WTC11 (cell line): ENCODE measurements around the gene ARHGAP22. TPM values are rescaled to one million over a fixed set of nuclear protein-coding genes. Genes with fewer than 3 reads are reported as not detected.

Experiments used
- ATAC-seq: fragments of 200-7000 bp; cut with Tn5 transposase; 2 replicates; pipeline ENCODE4 v1.10.0; 2021; ENCODE audit warnings: mild to moderate bottlenecking, moderate library complexity
- CTCF ChIA-PET: fragments of 300-600 bp; sonication (Branson Sonifier 250); formaldehyde crosslinking; loops from one replicate; lab custom pipeline; 2021; ENCODE audit warnings: antibody characterized with exemption; lab: Charles Lee
- POLR2A ChIA-PET: fragments of 350-600 bp; sonication (Branson Sonifier 250); formaldehyde crosslinking; loops from one replicate; lab custom pipeline; 2021; ENCODE audit warnings: antibody characterized with exemption; lab: Charles Lee
- DNase-seq: peaks from one replicate; pipeline ENCODE4 v3.0.0; 2021; ENCODE audit warnings: low spot score
- H3K27ac Mint-ChIP-seq: 2 replicates; pipeline ENCODE4 v1.8.0; 2021; ENCODE audit warnings: mixed read lengths
- H3K27me3 Mint-ChIP-seq: 2 replicates; pipeline ENCODE4 v1.8.0; 2021; ENCODE audit warnings: low read depth, mild to moderate bottlenecking, moderate library complexity, mixed read lengths
- H3K36me3 Mint-ChIP-seq: 2 replicates; pipeline ENCODE4 v1.8.0; 2021; ENCODE audit warnings: mixed read lengths
- H3K4me1 Mint-ChIP-seq: 2 replicates; pipeline ENCODE4 v1.8.0; 2022; ENCODE audit warnings: mixed read lengths
- H3K4me3 Mint-ChIP-seq: 2 replicates; pipeline ENCODE4 v1.8.0; 2021; ENCODE audit warnings: mild to moderate bottlenecking, moderate library complexity, mixed read lengths
- H3K9me3 Mint-ChIP-seq: 2 replicates; pipeline ENCODE4 v1.8.0; 2021; ENCODE audit warnings: mixed read lengths
- CREB1 ChIP-seq: sonication (generic); formaldehyde crosslinking; IDR thresholded peaks from 2 replicates; pipeline ENCODE4 v1.8.0; 2023; ENCODE audit warnings: mild to moderate bottlenecking, missing genetic modification reagents
- E2F4 ChIP-seq: sonication (generic); formaldehyde crosslinking; IDR thresholded peaks from 2 replicates; pipeline ENCODE4 v1.8.1; 2022; ENCODE audit warnings: low read depth, mild to moderate bottlenecking, moderate library complexity, missing genetic modification reagents, borderline replicate concordance
- FOXK1 ChIP-seq: sonication (generic); formaldehyde crosslinking; IDR thresholded peaks from 2 replicates; pipeline ENCODE4 v1.8.0; 2022; ENCODE audit warnings: mild to moderate bottlenecking, moderate library complexity, missing genetic modification reagents
- HMGXB4 ChIP-seq: sonication (generic); formaldehyde crosslinking; IDR thresholded peaks from 2 replicates; pipeline ENCODE4 v1.8.1; 2023; ENCODE audit warnings: mild to moderate bottlenecking, moderate library complexity, missing genetic modification reagents
- IRF1 ChIP-seq: sonication (generic); formaldehyde crosslinking; IDR thresholded peaks from 2 replicates; pipeline ENCODE4 v1.8.0; 2023; ENCODE audit warnings: missing genetic modification reagents
- MXD4 ChIP-seq: fragments of 250-450 bp; sonication (Bioruptor Pico); IDR thresholded peaks from 2 replicates; pipeline ENCODE4 v1.8.0; 2021; ENCODE audit warnings: mild to moderate bottlenecking, moderate library complexity, borderline replicate concordance
- NR1H2 ChIP-seq: sonication (generic); formaldehyde crosslinking; IDR thresholded peaks from 2 replicates; pipeline ENCODE4 v1.9.0; 2021; ENCODE audit warnings: mild to moderate bottlenecking, moderate library complexity, missing genetic modification reagents
- PREB ChIP-seq: sonication (generic); formaldehyde crosslinking; IDR thresholded peaks from 2 replicates; pipeline ENCODE4 v1.8.1; 2022; ENCODE audit warnings: mild to moderate bottlenecking, missing genetic modification reagents, moderate library complexity, borderline replicate concordance
- TEAD1 ChIP-seq: sonication (generic); formaldehyde crosslinking; IDR thresholded peaks from 2 replicates; pipeline ENCODE4 v1.8.0; 2022; ENCODE audit warnings: mild to moderate bottlenecking, missing genetic modification reagents
- TEAD4 ChIP-seq: sonication (generic); formaldehyde crosslinking; IDR thresholded peaks from 2 replicates; pipeline ENCODE4 v1.8.0; 2022; ENCODE audit warnings: mild to moderate bottlenecking, missing genetic modification reagents
- ZBTB21 ChIP-seq: sonication (generic); formaldehyde crosslinking; IDR thresholded peaks from 2 replicates; pipeline ENCODE4 v1.8.1; 2023; ENCODE audit warnings: mild to moderate bottlenecking, missing genetic modification reagents, borderline replicate concordance
- ZNF263 ChIP-seq: sonication (generic); formaldehyde crosslinking; IDR thresholded peaks from 2 replicates; pipeline ENCODE4 v1.8.1; 2022; ENCODE audit warnings: low read depth, mild to moderate bottlenecking, moderate library complexity, missing genetic modification reagents
- ZNF281 ChIP-seq: sonication (generic); formaldehyde crosslinking; IDR thresholded peaks from 2 replicates; pipeline ENCODE4 v1.8.0; 2023; ENCODE audit warnings: mild to moderate bottlenecking, missing genetic modification reagents
- ZNF532 ChIP-seq: fragments of 250-450 bp; sonication (Bioruptor Pico); IDR thresholded peaks from 2 replicates; pipeline ENCODE4 v1.9.0; 2021; ENCODE audit warnings: mild to moderate bottlenecking, borderline replicate concordance
- total RNA-seq: library from RNA; stranded (reverse); gene quantifications from 3 replicates; pipeline ENCODE4 v1.2.3, GENCODE V29; 2021
- TF ChIP-seq, protein P1 (sequence below): sonication (generic); formaldehyde crosslinking; IDR thresholded peaks from 2 replicates; pipeline ENCODE4 v1.8.0; 2022; ENCODE audit warnings: missing genetic modification reagents
- TF ChIP-seq, protein P2 (sequence below): sonication (generic); formaldehyde crosslinking; IDR thresholded peaks from 2 replicates; pipeline ENCODE4 v1.8.0; 2022; ENCODE audit warnings: mild to moderate bottlenecking, missing genetic modification reagents

Gene ARHGAP22
- total RNA-seq, 1 experiment from 2014 or later, result 8.6 TPM

GRCh38 chr10:48429309-48429708 lies 175.6 kb downstream of the ARHGAP22 start:
- no peak overlapping the region for H3K27ac Mint-ChIP-seq
- POLR2A ChIA-PET, result no interaction called here
- no peaks in the 10 kb centered on the region for H3K4me1 Mint-ChIP-seq
- H3K27me3 Mint-ChIP-seq, result no peaks in the 10 kb centered on the region
- no peak for TF ChIP-seq TEAD1 (CRISPR knock-in tag)
- no peak for TF ChIP-seq ZNF281
- TF ChIP-seq MXD4, result no peak
- no peak for TF ChIP-seq PREB (CRISPR knock-in tag)
- TF ChIP-seq CREB1 (CRISPR knock-in tag), result no peak
- TF ChIP-seq ZNF263 (CRISPR knock-in tag), result no peak
- TF ChIP-seq, protein P1, sequence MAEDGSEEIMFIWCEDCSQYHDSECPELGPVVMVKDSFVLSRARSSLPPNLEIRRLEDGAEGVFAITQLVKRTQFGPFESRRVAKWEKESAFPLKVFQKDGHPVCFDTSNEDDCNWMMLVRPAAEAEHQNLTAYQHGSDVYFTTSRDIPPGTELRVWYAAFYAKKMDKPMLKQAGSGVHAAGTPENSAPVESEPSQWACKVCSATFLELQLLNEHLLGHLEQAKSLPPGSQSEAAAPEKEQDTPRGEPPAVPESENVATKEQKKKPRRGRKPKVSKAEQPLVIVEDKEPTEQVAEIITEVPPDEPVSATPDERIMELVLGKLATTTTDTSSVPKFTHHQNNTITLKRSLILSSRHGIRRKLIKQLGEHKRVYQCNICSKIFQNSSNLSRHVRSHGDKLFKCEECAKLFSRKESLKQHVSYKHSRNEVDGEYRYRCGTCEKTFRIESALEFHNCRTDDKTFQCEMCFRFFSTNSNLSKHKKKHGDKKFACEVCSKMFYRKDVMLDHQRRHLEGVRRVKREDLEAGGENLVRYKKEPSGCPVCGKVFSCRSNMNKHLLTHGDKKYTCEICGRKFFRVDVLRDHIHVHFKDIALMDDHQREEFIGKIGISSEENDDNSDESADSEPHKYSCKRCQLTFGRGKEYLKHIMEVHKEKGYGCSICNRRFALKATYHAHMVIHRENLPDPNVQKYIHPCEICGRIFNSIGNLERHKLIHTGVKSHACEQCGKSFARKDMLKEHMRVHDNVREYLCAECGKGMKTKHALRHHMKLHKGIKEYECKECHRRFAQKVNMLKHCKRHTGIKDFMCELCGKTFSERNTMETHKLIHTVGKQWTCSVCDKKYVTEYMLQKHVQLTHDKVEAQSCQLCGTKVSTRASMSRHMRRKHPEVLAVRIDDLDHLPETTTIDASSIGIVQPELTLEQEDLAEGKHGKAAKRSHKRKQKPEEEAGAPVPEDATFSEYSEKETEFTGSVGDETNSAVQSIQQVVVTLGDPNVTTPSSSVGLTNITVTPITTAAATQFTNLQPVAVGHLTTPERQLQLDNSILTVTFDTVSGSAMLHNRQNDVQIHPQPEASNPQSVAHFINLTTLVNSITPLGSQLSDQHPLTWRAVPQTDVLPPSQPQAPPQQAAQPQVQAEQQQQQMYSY (CRISPR knock-in tag), result no peak
- TF ChIP-seq TEAD4 (CRISPR knock-in tag), result no peak
- TF ChIP-seq ZBTB21 (CRISPR knock-in tag), result no peak
- no peak for TF ChIP-seq NR1H2 (CRISPR knock-in tag)
- no peak for TF ChIP-seq FOXK1 (CRISPR knock-in tag)
- TF ChIP-seq ZNF532 (CRISPR knock-in tag), result no peak
- CTCF ChIA-PET, result no interaction called here
- DNase-seq (no peak), ATAC-seq (no peak)
- no peaks in the 10 kb centered on the region for H3K9me3 Mint-ChIP-seq
- no peak overlapping the region for H3K4me3 Mint-ChIP-seq
- H3K36me3 Mint-ChIP-seq, result peaks cover 6% of the 10 kb centered on the region; the same call in 1 of the 2 replicates

DNA sequence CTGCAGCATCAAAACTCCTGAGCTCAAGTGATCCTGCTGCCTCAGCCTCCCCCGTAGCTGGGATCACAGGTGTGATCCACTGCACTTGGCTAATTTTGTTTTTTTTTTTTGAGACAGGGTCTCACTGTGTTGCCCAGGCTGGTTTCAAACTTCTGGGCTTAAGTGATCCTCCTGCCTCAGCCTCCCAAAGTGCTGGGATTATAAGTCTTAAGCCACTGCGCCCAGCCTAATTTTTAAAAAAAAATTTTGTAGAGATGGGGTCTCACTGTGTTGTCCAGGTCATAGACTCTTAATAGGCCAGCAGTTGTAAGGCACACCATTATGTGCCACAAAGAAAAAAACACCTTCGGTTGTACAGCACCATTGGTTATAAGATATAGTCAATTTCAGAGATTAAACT lies 176.0 kb downstream of the ARHGAP22 start:
- CTCF ChIA-PET, result no interaction called here
- H3K9me3 Mint-ChIP-seq, result no peaks in the 10 kb centered on the region
- peaks cover 6% of the 10 kb centered on the region; the same call in 1 of the 2 replicates for H3K36me3 Mint-ChIP-seq
- H3K27me3 Mint-ChIP-seq, result no peaks in the 10 kb centered on the region
- H3K4me3 Mint-ChIP-seq, result no peak overlapping the region
- no peak for DNase-seq
- POLR2A ChIA-PET, result no interaction called here
- ATAC-seq, result no peak
- H3K27ac Mint-ChIP-seq, result no peak overlapping the region
- no peaks in the 10 kb centered on the region for H3K4me1 Mint-ChIP-seq
- TF ChIP-seq IRF1, result no peak
- TF ChIP-seq HMGXB4 (CRISPR knock-in tag), result no peak
- TF ChIP-seq E2F4, result no peak
- TF ChIP-seq, protein P2, sequence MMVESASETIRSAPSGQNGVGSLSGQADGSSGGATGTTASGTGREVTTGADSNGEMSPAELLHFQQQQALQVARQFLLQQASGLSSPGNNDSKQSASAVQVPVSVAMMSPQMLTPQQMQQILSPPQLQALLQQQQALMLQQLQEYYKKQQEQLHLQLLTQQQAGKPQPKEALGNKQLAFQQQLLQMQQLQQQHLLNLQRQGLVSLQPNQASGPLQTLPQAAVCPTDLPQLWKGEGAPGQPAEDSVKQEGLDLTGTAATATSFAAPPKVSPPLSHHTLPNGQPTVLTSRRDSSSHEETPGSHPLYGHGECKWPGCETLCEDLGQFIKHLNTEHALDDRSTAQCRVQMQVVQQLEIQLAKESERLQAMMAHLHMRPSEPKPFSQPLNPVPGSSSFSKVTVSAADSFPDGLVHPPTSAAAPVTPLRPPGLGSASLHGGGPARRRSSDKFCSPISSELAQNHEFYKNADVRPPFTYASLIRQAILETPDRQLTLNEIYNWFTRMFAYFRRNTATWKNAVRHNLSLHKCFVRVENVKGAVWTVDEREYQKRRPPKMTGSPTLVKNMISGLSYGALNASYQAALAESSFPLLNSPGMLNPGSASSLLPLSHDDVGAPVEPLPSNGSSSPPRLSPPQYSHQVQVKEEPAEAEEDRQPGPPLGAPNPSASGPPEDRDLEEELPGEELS, result no peak
